HG03442 (cell line): ENCODE measurements around the gene IGFN1.

Source experiments
- ATAC-seq: cut with Tn5 transposase; IDR thresholded peaks from one replicate; pipeline ENCODE4 v1.9.1; 2021; ENCODE audit warnings: mild to moderate bottlenecking, moderate library complexity; ENCODE audit not compliant: unreplicated experiment

IGFN1 gene

GRCh38 chr1:201215531-201216357, 25.1 kb downstream of the IGFN1 start:
- no peak for ATAC-seq

- ATAC-seq, result no peak
Measured at GRCh38 chr1:201216395-201217085, 25.9 kb downstream of the IGFN1 start.

- no peak for ATAC-seq
Measured at GRCh38 chr1:201217146-201217545, 26.5 kb downstream of the IGFN1 start.

- no peak for ATAC-seq
Measured at GRCh38 chr1:201217851-201218250, 27.2 kb downstream of the IGFN1 start.

- no peak for ATAC-seq
Measured at GRCh38 chr1:201218409-201218808, 27.8 kb downstream of the IGFN1 start.

- no peak for ATAC-seq
Measured at GRCh38 chr1:201219481-201220387, 29.1 kb downstream of the IGFN1 start.

GRCh38 chr1:201220388-201220715, 29.7 kb downstream of the IGFN1 start:
- ATAC-seq, result no peak

- ATAC-seq, result no peak
Measured at GRCh38 chr1:201221201-201221846, 30.7 kb downstream of the IGFN1 start.

- ATAC-seq, result no peak
Measured at GRCh38 chr1:201222125-201222524, 31.5 kb downstream of the IGFN1 start.

- ATAC-seq, result no peak
Measured at GRCh38 chr1:201223852-201224665, 33.4 kb downstream of the IGFN1 start.

- ATAC-seq, result no peak
Measured at GRCh38 chr1:201224666-201225370, 34.2 kb downstream of the IGFN1 start.

GRCh38 chr1:201226178-201226514, 35.5 kb downstream of the IGFN1 start:
- no peak for ATAC-seq

- no peak for ATAC-seq
Measured at GRCh38 chr1:201226859-201227488, 36.4 kb downstream of the IGFN1 start.

- ATAC-seq, result no peak
Measured at GRCh38 chr1:201228011-201228983, 37.7 kb downstream of the IGFN1 start.

GRCh38 chr1:201229095-201229494, 38.5 kb downstream of the IGFN1 start:
- no peak for ATAC-seq

- no peak for ATAC-seq
Measured at GRCh38 chr1:201229771-201230635, 39.4 kb downstream of the IGFN1 start.

GRCh38 chr1:201230676-201231075, 40.1 kb downstream of the IGFN1 start:
- no peak for ATAC-seq
